Breast epithelium (tissue), 4 donors: Measurements from ENCODE around the gene HRH4. TPM values are rescaled to one million over a fixed set of nuclear protein-coding genes. Genes with fewer than 3 reads are reported as not detected.

ENCODE experiments used
- DNase-seq, 2 donors: peaks; one replicate each; pipeline ENCODE4 v3.0.0-alpha.2; 2019; ENCODE audit warnings: low spot score in 2 of 2
- H3K27ac ChIP-seq, 2 donors: fragments of 200-600 bp; sonication (generic) in 1 of 2; one replicate each; pipeline ENCODE4 v1.5.1; 2016 to 2019; ENCODE audit warnings: mild to moderate bottlenecking in 1 of 2
- H3K27me3 ChIP-seq, 2 donors: fragments of 200-600 bp; sonication (generic) in 1 of 2; one replicate each; pipeline versions ENCODE4 v1.5.1 to v1.6.0; 2017 to 2019; ENCODE audit warnings: control low read depth in 1 of 2, mild to moderate bottlenecking in 1 of 2
- H3K36me3 ChIP-seq: fragments of 200-600 bp; one replicate; pipeline ENCODE4 v1.5.1; 2019
- H3K4me1 ChIP-seq, 2 donors: fragments of 200-600 bp; sonication (generic); one replicate each; pipeline ENCODE4 v1.5.1; 2016 to 2019; ENCODE audit warnings: control low read depth in 1 of 2
- H3K4me3 ChIP-seq, 3 donors: fragments of 200-600 bp; sonication (generic); 1 replicate in 2 of 3; 2 replicates in 1 of 3; pipeline ENCODE4 v1.5.1; 2016 to 2019; ENCODE audit warnings: mild to moderate bottlenecking in 3 of 3, moderate library complexity in 2 of 3
- H3K9me3 ChIP-seq, 2 donors: fragments of 200-600 bp; sonication (generic) in 1 of 2; one replicate each; pipeline ENCODE4 v1.5.1; 2016 to 2019; ENCODE audit warnings: control low read depth in 1 of 2
- CTCF ChIP-seq, 3 donors: fragments of 450-650 bp; IDR thresholded peaks; one replicate each; pipeline ENCODE4 v1.5.1; 2016 to 2017; ENCODE audit warnings: antibody characterized with exemption in 3 of 3, mild to moderate bottlenecking in 3 of 3, moderate library complexity in 3 of 3
- POLR2A ChIP-seq: fragments of 450-650 bp; IDR thresholded peaks from one replicate; pipeline ENCODE4 v1.6.1; 2016; ENCODE audit warnings: antibody characterized with exemption, mild to moderate bottlenecking, moderate library complexity
- POLR2AphosphoS5 ChIP-seq, 3 donors: sonication (generic); formaldehyde crosslinking; IDR thresholded peaks; one replicate each; pipeline ENCODE4 v1.6.1; 2017; ENCODE audit warnings: antibody characterized with exemption in 3 of 3
- intact Hi-C: fragments of 100-400 bp; cut with DNase I; formaldehyde crosslinking; loops from one replicate; pipeline ENCODE4 v1.15.1; 2023; ENCODE audit warnings: low total_unique reads
- total RNA-seq, 3 donors: library from RNA; depleted of rRNA; stranded (reverse); fragments of >200 nt; gene quantifications; one replicate each; pipeline ENCODE4 v1.1.0, GENCODE V29; 2016

Gene HRH4
- total RNA-seq, 3 donors from 2014 or later, result 0.16 to 0.29 TPM; not detected in 1

- no peaks in the 10 kb centered on the region for H3K9me3 ChIP-seq
- peaks cover 0 to 4% of the 10 kb centered on the region in 2 donors for H3K4me1 ChIP-seq
- DNase-seq, result no peak
- H3K27me3 ChIP-seq, result peaks cover 0 to 7% of the 10 kb centered on the region in 2 donors
- no peak overlapping the region for H3K27ac ChIP-seq
- H3K36me3 ChIP-seq, result no peaks in the 10 kb centered on the region
- H3K4me3 ChIP-seq, result no peak overlapping the region
- intact Hi-C loops, result no loop called here
- TF ChIP-seq CTCF (IDR thresholded peaks at IDR 0.05), result no peak
- no peak for TF ChIP-seq POLR2A
- TF ChIP-seq POLR2AphosphoS5 (IDR thresholded peaks at IDR 0.05), result no peak
These were observed 31.7 kb upstream of the HRH4 start for GRCh38 chr18:24428709-24429108.

- peaks cover 0 to 7% of the 10 kb centered on the region in 2 donors for H3K27me3 ChIP-seq
- TF ChIP-seq POLR2AphosphoS5 (IDR thresholded peaks at IDR 0.05), result no peak
- no peak for TF ChIP-seq CTCF (IDR thresholded peaks at IDR 0.05)
- no peak for TF ChIP-seq POLR2A
- intact Hi-C loops, result no loop called here
- no peak overlapping the region for H3K4me3 ChIP-seq
- no peak for DNase-seq
- H3K4me1 ChIP-seq, result peaks cover 0 to 4% of the 10 kb centered on the region in 2 donors
- H3K27ac ChIP-seq, result no peak overlapping the region
- no peaks in the 10 kb centered on the region for H3K9me3 ChIP-seq
- no peaks in the 10 kb centered on the region for H3K36me3 ChIP-seq
These were observed 31.2 kb upstream of the HRH4 start for GRCh38 chr18:24429188-24429587.

- DNase-seq, result no peak
- no peaks in the 10 kb centered on the region for H3K9me3 ChIP-seq
- no peaks in the 10 kb centered on the region for H3K27me3 ChIP-seq
- TF ChIP-seq CTCF (IDR thresholded peaks at IDR 0.05) (no peak), POLR2A (no peak), POLR2AphosphoS5 (IDR thresholded peaks at IDR 0.05) (no peak)
- no peak overlapping the region for H3K4me3 ChIP-seq
- no peaks in the 10 kb centered on the region for H3K36me3 ChIP-seq
- peaks cover 0 to under 1% of the 10 kb centered on the region in 2 donors for H3K4me1 ChIP-seq
- intact Hi-C loops, result no loop called here
- H3K27ac ChIP-seq, result no peak overlapping the region
These were observed 27.8 kb upstream of the HRH4 start for GRCh38 chr18:24432618-24433017.

GRCh38 chr18:24436939-24437338, 23.5 kb upstream of the HRH4 start:
- H3K9me3 ChIP-seq, result no peaks in the 10 kb centered on the region
- H3K27me3 ChIP-seq, result no peaks in the 10 kb centered on the region
- H3K4me1 ChIP-seq, result no peaks in the 10 kb centered on the region
- no peak overlapping the region for H3K4me3 ChIP-seq
- no peak overlapping the region for H3K27ac ChIP-seq
- TF ChIP-seq POLR2AphosphoS5 (IDR thresholded peaks at IDR 0.05) (no peak), CTCF (IDR thresholded peaks at IDR 0.05) (no peak), POLR2A (no peak)
- DNase-seq, result no peak
- no peaks in the 10 kb centered on the region for H3K36me3 ChIP-seq
- intact Hi-C loops, result no loop called here

GRCh38 chr18:24443870-24444269, 16.6 kb upstream of the HRH4 start:
- no peak for DNase-seq
- H3K4me1 ChIP-seq, result no peaks in the 10 kb centered on the region
- intact Hi-C loops, result no loop called here
- TF ChIP-seq POLR2AphosphoS5 (IDR thresholded peaks at IDR 0.05), result no peak
- TF ChIP-seq CTCF (IDR thresholded peaks at IDR 0.05), result no peak
- TF ChIP-seq POLR2A, result no peak
- H3K36me3 ChIP-seq, result no peaks in the 10 kb centered on the region
- H3K27ac ChIP-seq, result no peak overlapping the region
- no peaks in the 10 kb centered on the region for H3K27me3 ChIP-seq
- no peaks in the 10 kb centered on the region for H3K9me3 ChIP-seq
- H3K4me3 ChIP-seq, result no peak overlapping the region
